OCI-LY7 (cell line): Measurements from ENCODE around the gene JMJD4. TPM values are rescaled to one million over a fixed set of nuclear protein-coding genes. Genes with fewer than 3 reads are reported as not detected.

Experiments
- Bru-seq: library from RNA; stranded (reverse); fragments of 400-500 nt; gene quantifications from one replicate; lab custom pipeline; 2021; lab: Mats Ljungman, UMichigan
- BruChase-seq, 2 experiments: library from RNA; stranded (reverse); fragments of 400-500 nt; gene quantifications; one replicate each; lab custom pipeline; 2021; lab: Mats Ljungman, UMichigan
- BruUV-seq: library from RNA; stranded (reverse); fragments of 400-500 nt; replicated peaks from 2 replicates; lab custom pipeline; 2021; lab: Mats Ljungman, UMichigan
- CTCF ChIA-PET: fragments of 300-600 bp; sonication (Branson Sonifier 250); formaldehyde crosslinking; loops from one replicate; lab custom pipeline; 2022; ENCODE audit warnings: antibody characterized with exemption; ENCODE audit not compliant: unreplicated experiment; lab: Charles Lee
- POLR2A ChIA-PET: fragments of 300-600 bp; sonication (Branson Sonifier 250); formaldehyde crosslinking; loops from one replicate; lab custom pipeline; 2022; ENCODE audit warnings: antibody characterized with exemption; lab: Charles Lee
- DNase-seq: peaks from one replicate; pipeline ENCODE4 v3.0.0-alpha.2; 2015; ENCODE audit warnings: low spot score
- H2AFZ ChIP-seq: fragments of 200-600 bp; sonication (generic), shearing (Covaris generic); 2 replicates; pipeline ENCODE4 v1.6.1; 2014; ENCODE audit warnings: mild to moderate bottlenecking, antibody characterized with exemption, low read length, moderate library complexity
- H3K27ac ChIP-seq: fragments of 200-600 bp; sonication (generic); 2 replicates; pipeline ENCODE4 v1.5.1; 2014; ENCODE audit warnings: mixed run types, low read depth, mild to moderate bottlenecking, moderate library complexity, low read length, inconsistent platforms; ENCODE audit not compliant: poor library complexity, severe bottlenecking
- H3K36me3 ChIP-seq: fragments of 200-600 bp; sonication (generic); 2 replicates; pipeline ENCODE4 v1.6.1; 2014; ENCODE audit warnings: mild to moderate bottlenecking, antibody characterized with exemption, low read length, moderate library complexity, mixed read lengths; ENCODE audit not compliant: insufficient read depth
- H3K4me1 ChIP-seq: fragments of 200-600 bp; sonication (generic); 2 replicates; pipeline ENCODE4 v1.5.1; 2014; ENCODE audit warnings: mild to moderate bottlenecking, low read length; ENCODE audit not compliant: insufficient read depth, poor library complexity, severe bottlenecking
- H3K4me2 ChIP-seq: fragments of 200-600 bp; sonication (generic); 2 replicates; pipeline ENCODE4 v1.6.1; 2014; ENCODE audit warnings: mild to moderate bottlenecking, low read length
- H3K4me3 ChIP-seq: fragments of 200-600 bp; sonication (generic); 2 replicates; pipeline ENCODE4 v1.5.1; 2014; ENCODE audit warnings: mild to moderate bottlenecking, low read depth, low read length; ENCODE audit not compliant: poor library complexity, severe bottlenecking
- H3K79me2 ChIP-seq: fragments of 200-600 bp; sonication (generic); 2 replicates; pipeline ENCODE4 v1.6.1; 2016; ENCODE audit warnings: low read depth, mild to moderate bottlenecking, low read length, moderate library complexity, mixed read lengths; ENCODE audit not compliant: insufficient read depth
- H3K9me2 ChIP-seq: fragments of 200-600 bp; sonication (generic); 2 replicates; pipeline ENCODE4 v1.6.1; 2016; ENCODE audit warnings: mild to moderate bottlenecking, low read length, mixed read lengths; ENCODE audit not compliant: insufficient read depth
- H3K9me3 ChIP-seq: fragments of 200-600 bp; sonication (generic); 2 replicates; pipeline ENCODE4 v1.6.1; 2014; ENCODE audit warnings: mild to moderate bottlenecking, mixed run types, low read length, mixed read lengths
- H4K20me1 ChIP-seq: fragments of 200-600 bp; sonication (generic); 2 replicates; pipeline ENCODE4 v1.6.1; 2014; ENCODE audit warnings: mild to moderate bottlenecking, antibody characterized with exemption, low read length, moderate library complexity, mixed read lengths; ENCODE audit not compliant: insufficient read depth
- CTCF ChIP-seq: fragments of 200-600 bp; sonication (generic); conservative IDR thresholded peaks from 2 replicates; pipeline ENCODE4 v1.5.1; 2014; ENCODE audit warnings: mild to moderate bottlenecking, antibody characterized with exemption, low read length, moderate library complexity, mixed read lengths
- EZH2phosphoT487 ChIP-seq: fragments of 200-600 bp; sonication (generic); IDR thresholded peaks from 2 replicates; pipeline ENCODE4 v1.6.1; 2018; ENCODE audit warnings: low read depth, borderline replicate concordance, mild to moderate bottlenecking, mixed run types, antibody characterized with exemption, low read length, moderate library complexity, mixed read lengths
- intact Hi-C: fragments of 100-400 bp; cut with micrococcal nuclease; formaldehyde crosslinking; loops from one replicate; pipeline ENCODE4 v1.10.0; 2022; ENCODE audit not compliant: unreplicated experiment
- long read RNA-seq: library from polyadenylated mRNA; stranded (forward); transcript quantifications from one replicate; pipeline ENCODE4 v2.0.0, GENCODE V29; 2022
- total RNA-seq, 2 experiments: library from RNA; depleted of rRNA in 1 of 2; stranded (reverse); fragments of >200 nt in 1 of 2; shearing (Covaris generic) in 1 of 2; gene quantifications; 2 replicates each; pipeline ENCODE4 v1.2.3, GENCODE V29; 2014 to 2022

JMJD4 gene
- total RNA-seq (2014; rRNA removed; shearing (Covaris generic)) (37.5 and 41.8 TPM in 2 replicates), total RNA-seq (2022) (27.8 and 28.2 TPM in 2 replicates), Bru-seq, nascent RNA (percentile 65 among the genes with signal in this experiment), BruChase-seq, experiment 1, labeled RNA remaining after a 6-hour chase (percentile 51 among the genes with signal in this experiment), BruChase-seq, experiment 2, labeled RNA remaining after a 2-hour chase (percentile 58 among the genes with signal in this experiment)
- long read RNA-seq, transcript JMJD4-201 (6 exons, 2,595 nt) = major isoform, 26 of 50 reads
- long read RNA-seq, partial matches to known transcripts = 9 of 50 reads
- long read RNA-seq, other reads (novel, unspliced or antisense) = 13 of 50 reads

- Histone ChIP-seq H3K9me2 (no peaks in the 10 kb centered on the region), H3K4me3 (peak within 1 kb of the TSS; percentile 86), H3K27ac (peak within 1 kb of the TSS; percentile 37), H2AFZ (peak within 1 kb of the TSS; percentile 69), H3K9me3 (no peaks in the 10 kb centered on the region), H3K4me2 (peak within 1 kb of the TSS; percentile 83), H4K20me1 (peaks cover 5% of the 10 kb centered on the region; the same call in 1 of the 2 replicates), H3K4me1 (peaks cover 18% of the 10 kb centered on the region), H3K79me2 (peaks cover 32% of the 10 kb centered on the region), H3K36me3 (peaks cover 24% of the 10 kb centered on the region)
- DNase-seq = peak; percentile 95
- intact Hi-C loops = no loop called here
- TF ChIP-seq EZH2phosphoT487 (no peak), CTCF (no peak)
- ChIA-PET CTCF (no interaction called here), POLR2A (interaction anchor here (0.7 to 1.0 kb wide), 2 partner anchors 171 to 360 kb away, joined by 3 to 9 read pairs; no protein-coding TSS in a partner anchor)
- no TSS peak for BruUV-seq
These were observed at the start of gene JMJD4, which contains the start of gene SNAP47 for GRCh38 chr1:227734856-227735538. TSS of gene JMJD4 (minus strand) at chr1:227735302. CDS start at chr1:227735273, 29 bp downstream. TSS of gene SNAP47 (plus strand) at chr1:227735435. CDS start at chr1:227747737, 12,302 bp downstream.

GRCh38 chr1:227782226-227782625 lies 47.1 kb upstream of the JMJD4 start:
- H3K4me1 ChIP-seq = no peaks in the 10 kb centered on the region
- BruUV-seq = no TSS peak
- no peaks in the 10 kb centered on the region for H3K79me2 ChIP-seq
- DNase-seq = no peak
- no peaks in the 10 kb centered on the region for H3K36me3 ChIP-seq
- H3K9me2 ChIP-seq = no peaks in the 10 kb centered on the region
- H3K4me2 ChIP-seq = no peak overlapping the region
- no peaks in the 10 kb centered on the region for H3K9me3 ChIP-seq
- no peak overlapping the region for H3K4me3 ChIP-seq
- H4K20me1 ChIP-seq = no peaks in the 10 kb centered on the region
- H2AFZ ChIP-seq = no peak overlapping the region
- H3K27ac ChIP-seq = no peak overlapping the region
- TF ChIP-seq CTCF (no peak), EZH2phosphoT487 (no peak)
- intact Hi-C loops = no loop called here
- ChIA-PET POLR2A (interaction anchor here (0.7 kb wide), 2 partner anchors 26 to 276 kb away, joined by 3 to 4 read pairs; no protein-coding TSS in a partner anchor), CTCF (no interaction called here)
